SK-N-MC (cell line): ENCODE results near the gene DPYD.

Experiments used
- EZH2 ChIP-seq: fragments of 200-600 bp; sonication (generic); IDR thresholded peaks from one replicate; pipeline ENCODE4 v1.6.1; 2017; ENCODE audit warnings: antibody characterized with exemption
- FOXP2 ChIP-seq: optimal IDR thresholded peaks from 2 replicates; pipeline ENCODE3; 2011; ENCODE audit warnings: mild to moderate bottlenecking, moderate library complexity; ENCODE audit not compliant: insufficient read depth; ENCODE audit errors: extremely low read length, control extremely low read depth
- POLR2AphosphoS5 ChIP-seq: IDR thresholded peaks from 2 replicates; pipeline ENCODE4 v1.6.1; 2012; ENCODE audit warnings: mild to moderate bottlenecking, low read depth, low read length, borderline replicate concordance

GRCh38 chr1:97128426-97128825 lies 792.4 kb downstream of the DPYD start:
- TF ChIP-seq EZH2 = no peak
- no peak for TF ChIP-seq POLR2AphosphoS5
- TF ChIP-seq FOXP2 = no peak
